Stimulated activated CD8-positive, alpha-beta memory T cell treated with anti-CD3 and anti-CD28 coated beads, Interleukin-12 subunit alpha, Interleukin-12 subunit beta, amount 100 ng/mL, for 4 hours (primary cell): ENCODE results near the gene KCTD14.
"Not testable (repeated sequence)": the region's sequence is repeated elsewhere in the genome, so short reads cannot be mapped to it uniquely, and the experiment has no call there.

Experiments used
- DNase-seq: peaks from one replicate; pipeline ENCODE4 v3.0.0-alpha.2; 2020; ENCODE audit warnings: low read depth

The KCTD14 gene

GRCh38 chr11:78046486-78046854 lies 23.4 kb upstream of the KCTD14 start:
- DNase-seq = no peak

DNA sequence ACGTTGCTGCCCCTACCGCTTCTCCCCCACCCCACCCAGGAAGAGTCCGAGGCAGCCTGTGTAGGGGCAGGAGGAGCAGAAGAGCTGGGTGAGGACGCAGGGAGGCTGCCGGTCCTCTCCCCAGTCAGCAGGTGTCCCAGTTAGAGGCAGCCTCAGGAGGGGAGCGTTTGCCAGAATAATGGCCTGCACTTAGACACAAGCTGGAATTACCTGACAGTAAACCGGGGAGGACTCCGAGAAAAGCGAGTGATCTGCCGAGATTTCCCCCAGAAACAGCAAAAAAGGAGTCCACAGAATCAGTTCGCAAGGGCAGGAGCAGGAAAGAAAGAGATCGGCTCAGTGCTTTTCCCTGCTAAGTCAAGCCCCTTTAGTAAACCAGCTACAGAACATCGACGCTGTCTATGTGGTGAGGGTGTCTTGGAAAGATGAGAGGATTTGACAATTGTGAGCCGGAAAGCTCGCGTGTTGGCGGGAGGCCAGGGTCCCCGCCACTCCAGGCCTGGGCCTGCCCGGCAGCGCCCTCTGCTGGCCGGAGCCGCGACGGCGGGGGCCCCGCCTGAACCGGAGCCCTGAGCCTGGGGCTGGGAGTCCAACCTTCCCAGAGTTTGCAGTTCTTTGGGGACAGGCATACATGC lies 22.9 kb upstream of the KCTD14 start:
- DNase-seq = peak; percentile 56

GRCh38 chr11:78044706-78045105 lies 21.6 kb upstream of the KCTD14 start:
- DNase-seq = no peak

DNA sequence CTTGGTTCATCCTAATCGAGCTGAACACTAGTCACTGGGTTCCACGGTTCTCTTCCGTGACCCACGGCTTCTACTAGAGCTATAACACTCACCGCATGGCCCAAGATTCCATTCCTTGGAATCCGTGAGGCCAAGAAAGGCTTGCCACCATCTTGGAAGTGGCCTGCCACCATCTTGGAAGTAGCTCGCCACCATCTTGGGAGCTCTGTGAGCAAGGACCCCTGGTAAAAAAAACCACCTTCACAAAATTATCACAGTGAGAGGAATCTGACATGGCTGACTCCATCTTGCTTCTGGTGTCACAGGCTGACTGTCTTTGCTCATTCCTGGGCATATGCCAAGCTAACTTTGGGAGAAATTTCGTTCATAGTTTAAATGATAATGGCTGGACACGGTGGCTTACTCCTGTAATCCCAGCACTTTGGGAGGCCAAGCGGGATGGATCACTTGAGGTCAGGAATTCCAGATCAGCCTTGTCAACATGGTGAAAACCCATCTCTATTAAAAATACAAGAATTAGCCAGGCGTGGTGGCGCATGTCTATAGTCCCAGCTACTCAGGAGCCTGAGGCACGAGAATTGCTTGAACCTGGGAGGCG lies 18.9 kb upstream of the KCTD14 start:
- no peak for DNase-seq

DNA sequence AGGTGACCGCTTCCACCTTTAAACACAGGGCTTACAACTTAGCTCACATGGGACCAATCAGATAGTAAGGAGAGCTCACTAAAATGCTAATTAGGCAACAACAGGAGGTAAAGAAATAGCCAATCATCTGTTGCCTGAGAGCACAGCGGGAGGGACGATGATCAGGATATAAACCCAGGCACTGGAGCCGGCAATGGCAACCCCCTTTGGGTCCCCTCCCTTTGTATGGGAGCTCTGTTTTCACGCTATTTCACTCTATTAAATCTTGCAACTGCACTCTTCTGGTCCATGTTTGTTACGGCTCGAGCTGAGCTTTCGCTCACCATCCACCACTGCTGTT lies 18.3 kb upstream of the KCTD14 start:
- not testable (repeated sequence) for DNase-seq

- no peak for DNase-seq
Observed at GRCh38 chr11:78040691-78041379, 17.8 kb upstream of the KCTD14 start.

DNA sequence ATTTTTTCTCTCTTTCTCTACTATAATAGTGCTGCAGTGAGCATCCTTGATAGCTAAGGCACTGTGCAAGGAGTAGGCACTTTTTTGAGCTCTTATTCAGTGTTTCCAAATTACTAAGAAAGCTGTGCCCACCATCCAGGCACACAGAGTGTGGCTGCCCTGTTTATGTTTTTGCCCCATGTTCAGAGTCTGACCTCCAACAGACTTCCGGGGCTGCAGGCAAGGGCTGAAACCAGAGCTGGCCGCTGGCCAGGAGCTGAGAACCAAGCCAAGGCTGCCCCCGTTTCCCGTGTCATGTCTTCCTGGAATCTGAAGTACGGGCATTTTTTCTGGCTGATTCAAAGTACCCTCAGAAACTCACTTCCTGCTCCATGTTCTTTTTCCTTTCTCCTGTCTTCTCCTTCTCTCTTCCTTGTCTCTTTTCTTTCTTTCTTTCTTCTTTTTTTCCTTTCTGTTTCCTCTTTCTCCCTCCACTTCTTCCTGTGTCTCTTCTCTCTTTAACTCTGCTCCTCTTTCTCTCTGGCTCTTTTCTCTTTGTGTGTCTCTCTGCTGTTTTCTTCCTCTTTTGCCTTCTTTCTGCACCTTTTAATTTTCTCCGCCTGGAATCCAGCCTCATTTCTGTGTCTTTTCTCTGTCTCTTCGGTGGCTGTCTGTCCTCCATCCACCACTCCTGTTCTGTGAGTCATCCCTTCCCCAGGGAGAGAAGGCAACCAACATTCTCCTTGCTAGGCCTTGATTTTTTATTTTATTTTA lies 17.0 kb upstream of the KCTD14 start:
- no peak for DNase-seq

DNA sequence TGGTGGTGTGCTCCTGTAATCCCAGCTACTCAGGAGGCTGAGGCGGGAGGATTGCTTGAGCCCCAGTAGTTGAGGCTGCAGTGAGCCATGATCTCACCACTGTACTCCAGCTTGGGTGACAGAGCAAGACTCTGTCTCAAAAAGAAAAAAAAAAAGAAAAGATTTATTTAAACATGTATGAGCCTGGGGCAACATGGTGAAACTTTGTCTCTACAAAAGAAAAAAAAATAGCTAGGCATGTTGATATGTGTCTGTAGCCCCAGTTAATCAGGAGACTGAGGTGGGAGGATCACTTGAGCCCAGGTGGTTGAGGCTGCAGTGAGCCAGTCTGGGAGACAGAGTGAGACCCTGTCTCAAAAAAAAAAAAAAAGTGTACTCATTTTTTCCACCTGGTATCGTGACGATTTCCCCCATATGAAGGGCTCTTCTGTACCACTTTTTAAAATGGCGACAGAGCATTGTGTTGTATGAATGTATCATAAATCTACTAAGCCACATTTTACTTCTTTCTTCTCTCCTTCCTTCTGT lies 16.4 kb upstream of the KCTD14 start:
- DNase-seq = no peak

DNA sequence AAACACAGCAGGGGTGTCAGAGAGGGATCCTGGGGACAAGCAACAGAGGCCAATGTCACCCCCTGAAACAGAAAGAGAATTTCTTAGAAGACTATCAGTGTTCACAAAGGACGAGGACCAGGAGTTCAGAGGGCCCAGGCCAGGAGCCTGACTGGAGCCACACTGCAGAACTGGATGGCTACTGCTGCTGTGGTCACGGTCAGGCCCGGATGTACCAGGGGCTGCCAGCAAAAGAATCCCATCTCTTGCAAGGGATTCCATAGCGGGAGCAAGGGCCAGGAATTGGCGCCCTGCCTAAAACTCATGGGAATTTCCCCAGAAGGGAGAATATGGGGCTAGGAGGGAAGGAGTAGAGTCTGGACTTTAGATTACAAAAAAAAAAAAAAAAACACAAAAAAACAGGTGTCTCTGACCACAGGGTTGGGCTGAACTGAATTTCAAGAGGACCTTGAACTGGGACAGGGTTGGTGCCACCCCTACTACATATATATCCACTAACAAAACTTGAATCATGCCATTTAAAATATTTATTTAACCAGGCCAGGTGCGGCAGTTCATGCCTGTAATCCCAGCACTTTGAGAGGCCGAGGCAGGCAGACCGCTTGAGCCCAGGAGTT lies 15.7 kb upstream of the KCTD14 start:
- no peak for DNase-seq

- DNase-seq = no peak
Observed at GRCh38 chr11:78037825-78038620, 14.9 kb upstream of the KCTD14 start.

DNA sequence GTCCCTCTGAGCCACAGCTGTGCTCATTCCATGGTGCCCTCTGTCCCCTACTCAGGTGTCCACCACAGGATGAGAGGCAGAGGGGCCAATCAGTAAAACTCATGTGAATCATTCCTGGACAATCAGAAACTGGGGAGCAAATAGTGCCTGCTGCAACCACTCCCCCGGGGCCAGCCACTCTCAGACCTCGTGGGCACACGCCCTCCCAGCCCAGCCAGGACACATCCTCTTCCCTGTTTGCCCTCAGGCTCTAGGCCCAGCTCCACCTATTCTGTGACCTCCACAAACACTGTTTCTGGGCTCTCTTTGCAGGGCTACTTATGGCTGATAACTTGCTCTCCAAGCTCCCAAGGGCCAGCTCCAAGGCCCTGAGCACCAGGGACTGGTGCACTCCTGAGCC lies 14.0 kb upstream of the KCTD14 start:
- DNase-seq = no peak

GRCh38 chr11:78036313-78036712 lies 13.2 kb upstream of the KCTD14 start:
- DNase-seq = no peak

DNA sequence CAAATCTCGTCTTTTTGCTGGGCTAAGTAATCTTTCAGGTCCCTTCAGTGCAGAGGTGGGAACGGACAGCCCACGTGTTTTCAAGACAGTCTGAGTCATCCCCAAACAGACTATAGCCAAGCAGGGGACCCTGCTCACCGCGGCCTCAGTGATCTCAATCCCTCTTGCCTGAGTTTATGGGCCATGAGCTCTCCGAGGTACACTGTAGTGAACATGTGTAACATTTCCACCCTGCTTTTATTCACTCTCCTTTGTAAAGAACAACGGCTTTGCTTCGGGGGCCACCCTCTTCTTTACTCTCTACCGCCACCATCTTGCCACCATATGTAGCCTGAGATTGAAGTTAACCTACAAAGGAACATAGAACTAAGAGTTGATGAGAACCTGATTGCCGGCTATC lies 11.5 kb upstream of the KCTD14 start:
- DNase-seq = no peak

DNA sequence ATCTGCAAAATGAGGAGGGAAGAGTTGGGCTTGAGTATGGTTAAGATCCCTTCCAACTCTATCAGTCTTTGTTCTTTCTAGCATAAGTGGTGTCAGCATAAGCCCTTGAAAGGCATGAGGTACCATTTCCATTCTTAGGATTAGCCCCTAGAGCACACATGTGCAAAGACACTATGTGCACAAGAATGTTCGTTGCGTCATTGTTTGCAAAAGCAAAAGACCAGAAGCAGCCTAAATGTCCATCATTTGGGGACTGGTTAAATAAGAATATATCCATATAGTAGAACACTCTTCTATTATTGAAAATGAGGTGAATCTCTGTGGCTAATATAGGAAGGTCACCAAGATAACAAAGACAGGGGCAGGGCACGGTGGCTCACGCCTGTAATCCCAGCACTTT lies 10.0 kb upstream of the KCTD14 start:
- DNase-seq = no peak

DNA sequence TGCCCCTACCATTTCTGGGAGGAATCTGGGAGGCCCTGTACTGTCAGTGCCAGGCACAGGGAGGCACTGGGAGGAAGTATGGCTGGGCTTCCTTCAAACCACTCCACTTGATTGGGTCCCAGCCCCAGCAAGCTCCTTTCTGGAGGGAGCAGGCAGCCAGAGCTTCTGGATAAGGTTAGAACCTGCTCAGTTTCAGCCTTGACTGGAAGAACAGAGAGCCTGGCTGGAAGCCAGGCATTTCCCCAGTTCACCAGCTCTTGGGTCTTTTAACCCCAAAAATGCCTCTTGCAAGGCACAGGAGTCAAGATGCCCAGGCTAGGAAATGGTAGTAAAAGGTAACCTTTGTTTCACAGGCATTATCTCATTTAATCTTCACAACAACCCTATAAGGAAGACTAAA lies 9.0 kb upstream of the KCTD14 start:
- no peak for DNase-seq

DNA sequence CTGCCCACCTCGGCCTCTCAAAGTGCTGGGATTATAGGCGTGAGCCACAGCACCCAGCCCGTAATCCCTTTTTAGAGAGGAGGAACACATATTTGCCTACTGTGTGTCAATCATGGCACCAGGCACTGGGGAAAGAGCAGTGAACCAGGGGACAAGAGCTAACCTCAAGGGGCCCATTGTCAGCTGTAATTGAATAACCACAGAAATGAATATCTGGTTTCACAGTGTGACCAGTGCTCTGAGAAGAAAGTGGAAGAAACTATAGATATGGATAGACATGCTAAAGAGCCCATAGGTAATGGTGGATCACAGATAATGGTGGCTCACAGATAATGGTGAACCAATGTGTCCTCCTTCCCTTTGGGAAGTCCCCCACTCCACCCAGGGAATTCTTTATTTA lies 8.6 kb upstream of the KCTD14 start:
- no peak for DNase-seq

DNA sequence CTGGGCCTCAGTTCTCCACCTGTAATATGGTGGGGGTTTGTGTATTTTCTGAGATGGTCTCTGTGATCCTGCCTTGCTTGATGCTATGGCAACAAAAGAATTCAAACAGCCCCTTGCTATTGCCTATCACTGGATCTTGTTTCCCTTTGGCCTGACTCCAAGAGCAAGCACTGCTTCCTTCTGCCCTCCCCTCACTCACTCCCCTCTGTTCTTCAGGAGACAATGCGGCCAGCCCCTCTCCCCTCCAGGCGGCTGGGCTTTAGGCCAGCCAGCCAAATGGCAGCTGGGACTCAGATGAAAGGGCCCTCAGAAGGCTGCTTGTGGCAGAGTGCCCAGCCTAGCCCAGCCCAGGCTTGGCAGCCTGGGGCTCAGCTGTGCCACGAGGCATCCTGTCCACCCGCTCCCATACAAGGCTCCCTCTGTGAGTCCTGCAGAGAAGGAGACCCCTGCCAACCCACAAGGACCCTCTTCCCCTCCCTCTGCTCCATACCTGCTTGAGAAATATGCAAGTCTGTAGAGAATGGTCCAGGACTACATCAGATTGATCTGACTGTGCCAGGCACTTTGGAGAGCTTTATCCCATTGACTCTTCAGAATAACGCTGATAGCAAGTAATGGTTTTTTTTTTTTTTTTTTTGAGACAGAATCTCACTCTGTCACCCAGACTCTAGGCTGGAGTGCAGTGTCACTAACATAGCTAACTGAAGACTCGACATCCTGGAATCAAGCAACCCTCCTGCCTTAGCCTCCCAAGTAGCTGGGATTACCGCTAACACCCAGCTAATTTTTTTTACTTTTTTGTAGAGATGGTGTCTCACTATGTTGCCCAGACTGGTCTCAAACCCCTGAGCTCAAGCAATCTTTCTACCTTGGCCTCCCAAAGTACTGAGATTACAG lies 7.6 kb upstream of the KCTD14 start:
- no peak for DNase-seq

DNA sequence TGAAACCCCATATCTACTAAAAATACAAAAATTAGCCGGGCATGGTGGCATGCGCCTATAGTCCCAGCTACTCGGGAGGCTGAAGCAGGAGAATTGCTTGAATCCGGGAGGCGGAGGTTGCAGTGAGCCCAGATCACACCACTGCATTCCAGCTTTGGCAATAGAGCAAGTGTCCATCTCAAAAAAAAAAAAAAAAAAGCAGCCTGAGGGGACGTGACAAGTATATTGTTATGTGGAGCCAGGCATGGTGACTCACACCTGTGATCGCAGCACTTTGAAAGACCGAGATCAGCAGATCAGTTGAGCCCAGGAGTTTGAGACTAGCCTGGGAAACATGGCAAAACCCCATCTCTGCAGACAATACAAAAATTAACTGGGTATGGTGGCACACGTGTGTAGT lies 5.3 kb upstream of the KCTD14 start:
- not testable (repeated sequence) for DNase-seq

GRCh38 chr11:78027759-78028158 lies 4.7 kb upstream of the KCTD14 start:
- DNase-seq = no peak

DNA sequence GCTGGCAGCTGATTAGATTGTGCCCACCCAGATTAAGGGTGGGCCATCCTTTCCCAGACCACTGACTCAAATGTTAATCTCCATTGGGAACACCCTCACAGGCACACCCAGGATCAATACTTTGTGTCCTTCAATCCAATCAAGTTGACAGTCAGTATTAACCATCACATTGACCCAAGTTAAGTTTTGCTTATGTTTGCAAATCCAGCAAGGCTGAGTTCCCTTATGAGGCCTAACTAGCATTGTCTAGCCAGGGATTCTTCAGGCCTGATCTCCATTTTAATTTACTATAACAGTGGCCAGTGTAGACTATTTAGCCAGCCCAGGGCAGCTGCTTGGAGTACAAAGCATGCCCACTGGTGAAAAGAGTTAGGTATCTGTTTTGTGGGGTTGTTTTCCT lies 2.3 kb upstream of the KCTD14 start:
- DNase-seq = no peak

DNA sequence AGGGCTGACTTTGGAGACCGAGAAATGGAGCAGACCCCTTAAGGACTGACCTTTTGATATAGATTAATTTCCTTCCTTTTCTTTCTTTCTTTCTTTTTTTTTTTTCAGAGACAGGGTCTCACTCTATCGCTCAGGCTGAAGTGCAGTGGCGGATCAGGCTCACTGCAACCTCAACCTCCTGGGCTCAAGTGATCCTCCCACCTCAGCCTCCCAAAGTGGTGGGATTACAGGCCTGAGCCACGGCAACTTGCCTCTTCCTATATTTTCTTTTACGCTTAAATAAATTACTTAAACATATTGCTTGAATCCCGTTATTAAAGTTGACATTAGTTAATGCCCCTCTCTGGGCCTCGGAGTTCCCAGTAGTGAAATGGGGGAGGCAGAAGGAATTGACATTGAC lies 350 bp upstream of the KCTD14 start:
- DNase-seq = no peak
